Ascending aorta (tissue), 2 donors: ENCODE data around the gene ANTXR1. TPM values are rescaled to one million over a fixed set of nuclear protein-coding genes. Genes with fewer than 3 reads are reported as not detected.
"Not testable (repeated sequence)": the region's sequence is repeated elsewhere in the genome, so short reads cannot be mapped to it uniquely, and the experiment has no call there.

Source experiments
- DNase-seq, 2 donors: peaks; one replicate each; pipeline ENCODE4 v3.0.0-alpha.2; 2019; ENCODE audit warnings: low spot score in 2 of 2
- H3K27ac ChIP-seq, 2 donors: fragments of 200-600 bp; sonication (generic); one replicate each; pipeline ENCODE4 v1.5.1; 2016 to 2017; ENCODE audit warnings: mild to moderate bottlenecking in 1 of 2
- H3K27me3 ChIP-seq: fragments of 200-600 bp; sonication (generic); one replicate; pipeline ENCODE4 v1.5.1; 2017
- H3K36me3 ChIP-seq, 2 donors: fragments of 200-600 bp; sonication (generic); one replicate each; pipeline ENCODE4 v1.5.1; 2016
- H3K4me1 ChIP-seq, 2 donors: fragments of 200-600 bp; sonication (generic); one replicate each; pipeline ENCODE4 v1.5.1; 2016 to 2017; ENCODE audit warnings: mild to moderate bottlenecking in 1 of 2
- H3K4me3 ChIP-seq, 2 donors: fragments of 200-600 bp; sonication (generic); one replicate each; pipeline ENCODE4 v1.5.1; 2016 to 2017; ENCODE audit warnings: mild to moderate bottlenecking in 1 of 2
- H3K9me3 ChIP-seq, 2 donors: fragments of 200-600 bp; sonication (generic); one replicate each; pipeline ENCODE4 v1.5.1; 2016
- intact Hi-C: fragments of 100-400 bp; cut with DNase I; formaldehyde crosslinking; loops from one replicate; pipeline ENCODE4 v1.15.1; 2023
- total RNA-seq: library from RNA; depleted of rRNA; stranded (reverse); fragments of >200 nt; gene quantifications from one replicate; pipeline ENCODE4 v1.1.0, GENCODE V29; 2016
- TF ChIP-seq, protein P1 (sequence below), 3 experiments: fragments of 200-600 bp in 2 of 3; fragments of 450-650 bp in 1 of 3; sonication (generic) in 2 of 3; IDR thresholded peaks; one replicate each; pipeline ENCODE4 v1.5.1; 2016 to 2019; ENCODE audit warnings: antibody characterized with exemption in 3 of 3, mild to moderate bottlenecking in 1 of 3, moderate library complexity in 1 of 3

Gene ANTXR1
- total RNA-seq, 1 donor from 2014 or later, result 90.3 TPM

DNA sequence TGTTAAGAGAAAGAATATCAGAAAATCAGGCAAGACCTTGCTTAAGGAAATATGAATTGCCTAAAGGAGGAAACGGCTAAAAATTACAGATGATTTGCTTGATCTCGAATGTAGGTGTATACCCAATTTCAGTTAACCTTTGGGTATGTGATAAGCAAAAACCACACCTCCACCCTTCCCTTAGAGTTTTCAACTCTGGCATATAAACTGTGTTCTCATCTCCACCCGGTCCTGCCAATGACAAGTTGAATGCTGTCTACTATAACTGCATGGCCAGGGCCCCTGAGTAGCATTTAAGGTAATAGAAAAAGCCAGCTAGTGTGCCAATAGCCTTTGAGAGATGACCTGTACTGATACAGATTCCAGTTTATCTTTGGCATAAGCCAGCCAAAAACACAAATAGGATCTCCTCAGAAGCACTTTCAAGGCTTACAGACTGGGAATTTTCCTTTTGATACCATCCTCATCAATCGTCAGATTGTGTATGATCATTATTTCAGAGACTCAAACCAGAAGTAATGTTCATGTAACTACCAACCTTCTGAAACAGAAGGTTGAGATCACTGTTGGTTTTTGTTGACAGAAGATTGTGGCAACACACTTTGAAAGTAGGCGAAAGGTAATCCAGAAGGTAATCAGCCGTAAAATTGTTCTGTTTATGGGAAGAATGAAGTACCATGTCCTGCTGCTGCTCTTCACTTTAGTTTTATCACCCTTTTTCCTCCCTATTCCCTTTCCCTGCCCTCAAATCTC lies 211.0 kb downstream of the ANTXR1 start:
- H3K36me3 ChIP-seq, result no peaks in the 10 kb centered on the region
- DNase-seq, result no peak
- H3K4me1 ChIP-seq, result peaks cover 5 to 30% of the 10 kb centered on the region in 2 donors
- peak overlapping the region; percentile 13 to 27 for H3K27ac ChIP-seq
- intact Hi-C loops, result no loop called here
- no peak overlapping the region for H3K4me3 ChIP-seq
- H3K9me3 ChIP-seq, result no peaks in the 10 kb centered on the region
- H3K27me3 ChIP-seq, result no peaks in the 10 kb centered on the region
- TF ChIP-seq, protein P1, sequence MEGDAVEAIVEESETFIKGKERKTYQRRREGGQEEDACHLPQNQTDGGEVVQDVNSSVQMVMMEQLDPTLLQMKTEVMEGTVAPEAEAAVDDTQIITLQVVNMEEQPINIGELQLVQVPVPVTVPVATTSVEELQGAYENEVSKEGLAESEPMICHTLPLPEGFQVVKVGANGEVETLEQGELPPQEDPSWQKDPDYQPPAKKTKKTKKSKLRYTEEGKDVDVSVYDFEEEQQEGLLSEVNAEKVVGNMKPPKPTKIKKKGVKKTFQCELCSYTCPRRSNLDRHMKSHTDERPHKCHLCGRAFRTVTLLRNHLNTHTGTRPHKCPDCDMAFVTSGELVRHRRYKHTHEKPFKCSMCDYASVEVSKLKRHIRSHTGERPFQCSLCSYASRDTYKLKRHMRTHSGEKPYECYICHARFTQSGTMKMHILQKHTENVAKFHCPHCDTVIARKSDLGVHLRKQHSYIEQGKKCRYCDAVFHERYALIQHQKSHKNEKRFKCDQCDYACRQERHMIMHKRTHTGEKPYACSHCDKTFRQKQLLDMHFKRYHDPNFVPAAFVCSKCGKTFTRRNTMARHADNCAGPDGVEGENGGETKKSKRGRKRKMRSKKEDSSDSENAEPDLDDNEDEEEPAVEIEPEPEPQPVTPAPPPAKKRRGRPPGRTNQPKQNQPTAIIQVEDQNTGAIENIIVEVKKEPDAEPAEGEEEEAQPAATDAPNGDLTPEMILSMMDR (IDR thresholded peaks at IDR 0.05), result no peak

DNA sequence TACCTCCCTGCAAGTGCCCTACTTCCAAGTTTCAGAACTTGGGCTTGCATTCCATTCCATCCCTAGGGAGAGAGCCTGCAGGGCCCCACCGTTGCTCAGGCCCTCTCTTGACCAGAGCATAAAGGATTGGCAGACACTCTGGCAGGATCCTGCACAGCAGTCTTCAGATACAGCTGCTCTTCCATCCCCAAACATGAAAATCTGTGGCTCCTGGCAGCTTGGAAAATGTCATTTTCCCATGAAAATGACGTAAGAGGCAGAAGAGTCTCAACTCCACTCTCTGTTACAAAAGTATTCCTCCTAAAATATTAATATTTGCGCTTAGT lies 211.5 kb downstream of the ANTXR1 start:
- Histone ChIP-seq H3K36me3 (no peaks in the 10 kb centered on the region), H3K27ac (peak overlapping the region in 1 of 2 donors; percentile 13), H3K9me3 (no peaks in the 10 kb centered on the region), H3K4me3 (no peak overlapping the region), H3K27me3 (no peaks in the 10 kb centered on the region), H3K4me1 (peaks cover 5 to 29% of the 10 kb centered on the region in 2 donors)
- TF ChIP-seq, protein P1 (IDR thresholded peaks at IDR 0.05), result no peak
- DNase-seq, result no peak
- intact Hi-C loops, result no loop called here

DNA sequence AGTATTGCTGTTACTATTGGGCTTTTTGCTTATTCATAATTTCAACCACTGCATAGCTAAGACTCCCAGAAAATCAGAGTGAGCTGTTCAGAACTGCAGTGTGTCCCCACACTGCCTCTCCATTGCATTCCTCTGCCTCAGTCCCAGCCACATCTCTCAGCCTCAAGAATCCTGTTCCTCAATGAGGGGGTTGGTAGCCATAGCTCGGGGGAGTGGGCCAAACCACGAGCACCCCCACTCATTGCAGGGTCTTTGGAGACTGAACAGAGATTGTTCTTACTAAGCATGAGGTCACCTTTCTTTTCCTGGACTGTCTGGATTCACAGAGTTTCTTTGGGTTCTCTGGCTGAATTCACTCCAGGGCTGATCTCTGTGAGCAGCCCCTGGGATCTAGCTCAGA lies 213.0 kb downstream of the ANTXR1 start:
- Histone ChIP-seq H3K27ac (no peak overlapping the region), H3K9me3 (no peaks in the 10 kb centered on the region), H3K27me3 (no peaks in the 10 kb centered on the region), H3K4me3 (no peak overlapping the region), H3K4me1 (peaks cover 5 to 23% of the 10 kb centered on the region in 2 donors), H3K36me3 (no peaks in the 10 kb centered on the region)
- no peak for DNase-seq
- intact Hi-C loops, result no loop called here
- TF ChIP-seq, protein P1 (IDR thresholded peaks at IDR 0.05), result no peak

DNA sequence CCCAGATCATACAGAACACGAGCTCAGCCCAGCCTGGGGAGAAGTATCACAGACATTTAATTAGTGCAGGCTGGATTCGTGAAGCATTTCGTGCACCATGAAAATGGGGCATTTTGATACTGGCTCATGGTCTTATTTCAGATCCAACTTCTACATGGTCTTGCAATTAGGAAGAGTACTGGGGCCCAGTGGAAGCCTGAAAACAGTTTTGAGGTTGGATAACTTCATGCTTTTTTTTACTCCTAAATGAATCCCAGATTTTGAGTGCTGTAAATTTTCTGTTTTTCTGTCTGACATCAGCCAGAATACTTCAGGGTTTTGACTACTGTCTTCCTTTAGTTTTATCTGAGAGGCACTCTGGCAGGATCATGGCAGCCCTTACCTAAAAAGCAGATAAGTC lies 213.9 kb downstream of the ANTXR1 start:
- Histone ChIP-seq H3K27me3 (no peaks in the 10 kb centered on the region), H3K36me3 (no peaks in the 10 kb centered on the region), H3K4me3 (no peak overlapping the region), H3K27ac (no peak overlapping the region), H3K9me3 (no peaks in the 10 kb centered on the region), H3K4me1 (peaks cover 7 to 23% of the 10 kb centered on the region in 2 donors)
- DNase-seq, result no peak
- TF ChIP-seq, protein P1 (IDR thresholded peaks at IDR 0.05), result no peak
- intact Hi-C loops, result no loop called here

DNA sequence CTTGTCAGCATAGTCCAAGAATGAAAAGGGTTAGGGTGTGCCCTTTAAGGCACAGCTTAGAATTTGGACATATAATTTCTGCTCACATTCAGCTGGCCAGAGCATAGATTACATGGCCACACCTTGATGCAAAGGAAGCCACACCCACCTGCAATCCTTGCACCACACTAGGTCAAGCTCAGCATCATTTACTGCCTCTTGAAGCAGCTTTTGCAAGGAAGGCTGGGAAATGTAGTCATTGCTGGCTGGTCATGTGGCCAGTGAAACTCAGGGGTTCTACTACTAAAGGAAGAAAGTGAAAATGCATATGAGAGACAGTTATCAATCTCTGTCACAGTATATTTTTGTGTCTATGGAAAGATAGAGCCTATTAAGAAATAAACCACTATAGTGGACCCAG lies 214.7 kb downstream of the ANTXR1 start:
- no peak for DNase-seq
- Histone ChIP-seq H3K36me3 (no peaks in the 10 kb centered on the region), H3K27me3 (no peaks in the 10 kb centered on the region), H3K4me3 (no peak overlapping the region), H3K9me3 (no peaks in the 10 kb centered on the region), H3K4me1 (peaks cover 8 to 20% of the 10 kb centered on the region in 2 donors), H3K27ac (no peak overlapping the region)
- TF ChIP-seq, protein P1 (IDR thresholded peaks at IDR 0.05), result no peak
- intact Hi-C loops, result no loop called here

DNA sequence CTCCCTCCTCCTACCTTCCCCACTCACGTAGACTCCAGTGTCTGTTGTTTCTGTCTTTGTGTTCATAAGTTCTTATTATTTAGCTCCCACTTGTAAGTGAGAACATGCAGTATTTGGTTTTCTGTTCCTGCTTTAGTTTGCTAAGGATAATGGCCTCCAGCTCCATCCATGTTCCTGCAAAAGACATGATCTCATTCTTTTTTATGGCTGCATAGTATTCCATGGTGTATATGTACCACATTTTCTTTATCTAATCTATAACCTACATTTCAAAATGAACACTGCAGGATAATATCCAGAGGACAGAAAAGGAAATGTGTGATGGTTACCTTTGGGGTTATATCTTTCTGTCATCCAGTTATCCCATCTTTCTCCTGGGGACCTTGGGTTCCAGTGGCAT lies 218.0 kb downstream of the ANTXR1 start:
- H3K36me3 ChIP-seq, H3K4me1 ChIP-seq, DNase-seq, H3K27ac ChIP-seq, intact Hi-C loops, H3K9me3 ChIP-seq, H3K4me3 ChIP-seq, H3K27me3 ChIP-seq: not testable (repeated sequence)
